GM21447 (cell line): ENCODE results near the gene DGLUCY.
"Not testable (repeated sequence)": the region's sequence is repeated elsewhere in the genome, so short reads cannot be mapped to it uniquely, and the experiment has no call there.

Source experiments
- ATAC-seq: cut with Tn5 transposase; IDR thresholded peaks from one replicate; pipeline ENCODE4 v1.9.1; 2021; ENCODE audit not compliant: unreplicated experiment

Gene DGLUCY

GRCh38 chr14:91230397-91231035 is 116.6 kb downstream of the DGLUCY start:
- ATAC-seq = no peak

- no peak for ATAC-seq
Observed at GRCh38 chr14:91231446-91231845, 117.6 kb downstream of the DGLUCY start.

DNA sequence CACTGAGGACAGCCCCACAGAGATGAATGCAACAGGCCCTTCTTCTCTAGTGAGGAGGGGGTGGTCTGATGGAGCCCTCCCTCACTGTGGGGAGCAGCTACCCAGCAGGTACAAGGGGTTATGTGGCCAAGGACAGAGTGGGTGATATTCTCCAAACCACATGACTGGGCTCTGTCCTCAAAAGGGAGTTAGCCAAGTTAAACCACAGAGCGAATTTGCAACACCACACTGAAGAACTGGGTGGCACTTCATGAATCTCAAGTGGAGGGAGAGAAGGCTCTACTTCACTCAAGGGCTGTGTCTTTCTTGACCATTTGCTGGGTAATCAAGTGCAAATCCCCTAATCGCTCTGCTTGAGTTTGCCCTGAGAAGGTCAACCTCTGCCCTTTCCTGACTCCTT is 118.2 kb downstream of the DGLUCY start:
- no peak for ATAC-seq

DNA sequence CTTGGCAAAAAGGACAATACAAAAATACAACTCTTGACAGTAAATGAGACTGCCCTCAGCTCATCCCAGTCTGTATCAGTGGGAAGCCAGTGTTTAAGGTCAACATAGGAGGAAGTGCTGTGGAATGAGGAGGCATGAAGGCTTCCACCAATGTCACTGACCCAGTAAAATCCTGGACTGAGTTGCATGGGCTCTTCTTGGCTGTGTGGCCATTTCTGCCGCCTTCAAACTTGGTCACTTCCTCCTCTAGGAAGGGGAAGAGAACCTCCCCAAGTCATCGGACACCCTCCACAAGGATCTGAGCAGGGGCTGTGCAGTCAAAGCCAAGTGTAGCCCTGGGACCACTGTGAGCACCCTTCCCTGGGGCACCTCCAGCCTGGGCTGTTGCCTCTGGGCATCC is 118.7 kb downstream of the DGLUCY start:
- ATAC-seq = no peak

- ATAC-seq = no peak
Observed at GRCh38 chr14:91233936-91234790, 120.3 kb downstream of the DGLUCY start.

- ATAC-seq = no peak
Observed at GRCh38 chr14:91234791-91235114, 120.9 kb downstream of the DGLUCY start.

GRCh38 chr14:91235841-91236240 is 122.0 kb downstream of the DGLUCY start:
- no peak for ATAC-seq

DNA sequence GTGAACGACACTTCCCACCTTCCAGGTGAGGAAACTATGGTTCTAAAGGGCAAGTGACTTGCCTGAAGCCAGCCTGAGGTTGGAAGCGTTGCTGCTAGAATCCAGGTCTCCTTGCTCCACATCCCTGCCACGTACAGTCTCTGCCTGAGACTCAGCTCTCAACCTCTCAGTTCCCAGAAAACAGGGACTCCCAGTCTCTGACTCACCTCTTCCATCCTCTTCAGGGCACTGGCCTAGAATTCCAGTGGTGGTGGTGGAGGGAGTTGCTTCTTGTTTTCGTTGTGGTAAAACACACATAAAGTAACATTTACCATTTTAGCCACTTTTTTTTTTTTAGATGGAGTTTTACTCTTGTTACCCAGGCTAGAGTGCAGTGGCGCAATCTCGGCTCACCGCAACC is 123.3 kb downstream of the DGLUCY start:
- ATAC-seq = no peak

DNA sequence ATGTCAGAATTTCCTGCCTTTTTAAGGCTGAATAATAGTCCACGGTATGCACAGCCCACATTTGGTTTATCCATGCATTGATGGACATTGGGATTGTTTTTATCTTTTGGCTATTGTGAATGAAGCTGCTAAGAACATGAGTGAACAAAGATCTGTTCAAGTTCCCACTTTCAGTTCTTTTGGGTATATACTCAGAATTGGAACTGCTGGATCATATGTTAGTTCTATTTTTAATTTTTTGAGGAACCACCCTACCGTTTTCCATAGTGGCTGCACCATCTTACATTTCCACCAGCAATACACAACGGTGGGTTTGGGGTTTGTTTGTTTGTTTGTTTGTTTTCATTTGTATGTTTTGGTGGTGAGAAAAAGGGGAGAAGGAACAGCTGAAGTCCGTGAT is 124.2 kb downstream of the DGLUCY start:
- no peak for ATAC-seq

- no peak for ATAC-seq
Observed at GRCh38 chr14:91238661-91239060, 124.8 kb downstream of the DGLUCY start.

GRCh38 chr14:91241863-91242262 is 128.0 kb downstream of the DGLUCY start:
- ATAC-seq = peak; percentile 60

DNA sequence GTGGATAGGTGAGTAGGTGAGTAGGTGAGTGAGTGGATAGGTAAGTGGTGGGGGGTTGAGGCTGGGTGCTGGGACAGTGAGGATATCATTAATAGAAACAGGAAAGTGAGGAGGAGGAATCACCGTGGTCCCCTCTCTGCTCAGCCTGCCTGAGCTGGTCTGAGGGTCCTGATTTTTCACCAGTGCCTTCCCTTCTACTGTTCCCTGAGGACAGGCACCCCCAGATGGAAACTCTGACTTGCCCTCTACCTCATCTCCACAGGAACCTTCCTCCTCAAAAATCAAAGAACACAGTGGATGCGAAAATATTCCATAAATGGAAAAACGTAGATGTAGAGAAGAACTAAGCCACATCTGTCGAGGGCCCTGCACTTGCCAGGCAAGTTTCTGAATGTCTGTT is 128.8 kb downstream of the DGLUCY start:
- no peak for ATAC-seq

- ATAC-seq = no peak
Observed at GRCh38 chr14:91243074-91243471, 129.2 kb downstream of the DGLUCY start.

GRCh38 chr14:91244501-91244901 is 130.6 kb downstream of the DGLUCY start, which contains the start of gene GPR68:
TSS of gene GPR68 (minus strand) at chr14:91244704. CDS start at chr14:91235050, 9,654 bp downstream.
- ATAC-seq = no peak

GRCh38 chr14:91245029-91245428 is 131.2 kb downstream of the DGLUCY start:
- ATAC-seq = no peak

GRCh38 chr14:91245616-91246015 is 131.7 kb downstream of the DGLUCY start:
- ATAC-seq = not testable (repeated sequence)

DNA sequence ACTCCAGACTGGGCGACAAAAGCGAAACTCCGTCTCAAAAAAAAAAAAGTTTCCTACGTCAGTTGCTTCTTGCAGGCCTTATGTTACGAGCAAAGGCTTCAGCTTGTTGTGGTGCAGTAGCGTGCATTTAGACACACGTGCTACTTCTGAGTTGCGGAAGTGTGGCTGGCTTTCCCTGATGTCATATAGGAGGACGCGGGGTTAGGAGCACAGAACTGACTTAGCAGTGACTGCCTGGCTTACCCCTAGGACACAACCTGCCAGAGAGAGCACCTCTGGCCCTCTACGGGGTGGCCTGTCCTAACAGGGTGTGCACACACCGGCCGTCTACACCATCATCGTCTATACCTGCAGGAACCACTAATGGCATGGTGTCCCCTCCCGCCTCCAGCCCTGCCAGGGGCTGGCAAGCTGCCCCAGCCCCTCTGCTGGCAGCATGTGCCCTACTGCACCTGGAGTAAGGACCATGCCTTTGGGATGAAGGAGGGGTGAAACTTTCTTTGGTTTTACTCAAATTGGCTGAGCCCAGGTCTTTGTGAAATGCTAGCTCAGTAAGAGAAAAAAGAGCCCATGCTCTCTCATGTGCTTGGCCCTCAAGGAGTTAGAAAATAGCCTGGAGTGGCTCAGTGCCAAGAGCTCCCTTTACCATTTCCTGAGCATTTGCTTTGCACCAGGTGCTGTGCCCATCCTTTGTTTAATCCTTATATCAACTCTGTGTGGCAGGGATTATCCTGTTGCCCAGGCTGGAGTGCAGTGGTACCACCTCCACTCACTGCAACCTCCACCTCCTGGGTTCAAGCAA is 132.4 kb downstream of the DGLUCY start:
- no peak for ATAC-seq

- ATAC-seq = peak; percentile 87
Observed at GRCh38 chr14:91249841-91250616, 136.2 kb downstream of the DGLUCY start.

- ATAC-seq = no peak
Observed at GRCh38 chr14:91250912-91251311, 137.0 kb downstream of the DGLUCY start.

- ATAC-seq = no peak
Observed at GRCh38 chr14:91252871-91253794, 139.3 kb downstream of the DGLUCY start.
